Cardiac fibroblast (primary cell): Measurements from ENCODE around the gene IQCF6.

Source experiments
- DNase-seq, 2 donors: peaks; one replicate each; pipeline versions ENCODE4 v3.0.0 to v3.0.0-alpha.2; 2010; ENCODE audit warnings: low read depth in 2 of 2
- H3K4me3 ChIP-seq, 2 donors: replicated peaks in 1 of 2; 1 replicate in 1 of 2; 2 replicates in 1 of 2; pipeline ENCODE4 v1.5.1; 2011; ENCODE audit warnings: low read depth in 2 of 2, low read length in 2 of 2, mild to moderate bottlenecking in 2 of 2, moderate library complexity in 1 of 2
- CTCF ChIP-seq: IDR thresholded peaks from one replicate; pipeline ENCODE4 v1.5.1; 2011; ENCODE audit warnings: low read depth, mild to moderate bottlenecking, low read length, inconsistent platforms

IQCF6 gene

DNA sequence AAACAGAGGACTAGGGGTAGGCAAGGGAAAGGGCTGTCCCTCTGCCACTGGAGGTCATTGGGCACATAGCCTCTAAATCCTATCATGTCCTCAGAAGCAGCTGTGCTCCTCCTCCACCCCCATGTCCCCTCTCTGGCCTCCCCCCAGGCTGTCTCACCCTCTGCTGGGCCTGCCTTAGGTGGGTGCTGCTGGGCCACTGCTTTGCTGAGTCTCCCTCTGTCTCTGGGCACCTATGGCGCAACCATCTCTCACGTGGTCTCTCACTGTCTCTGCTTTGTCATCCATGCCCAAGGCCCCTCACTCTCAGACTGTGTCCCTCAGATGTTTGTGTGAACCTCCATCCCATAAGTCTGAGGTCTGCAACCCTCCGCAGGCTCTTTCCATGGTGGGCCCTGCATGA lies 35.0 kb upstream of the IQCF6 start:
- no peak for TF ChIP-seq CTCF
- H3K4me3 ChIP-seq, result no peak overlapping the region
- DNase-seq, result no peak

DNA sequence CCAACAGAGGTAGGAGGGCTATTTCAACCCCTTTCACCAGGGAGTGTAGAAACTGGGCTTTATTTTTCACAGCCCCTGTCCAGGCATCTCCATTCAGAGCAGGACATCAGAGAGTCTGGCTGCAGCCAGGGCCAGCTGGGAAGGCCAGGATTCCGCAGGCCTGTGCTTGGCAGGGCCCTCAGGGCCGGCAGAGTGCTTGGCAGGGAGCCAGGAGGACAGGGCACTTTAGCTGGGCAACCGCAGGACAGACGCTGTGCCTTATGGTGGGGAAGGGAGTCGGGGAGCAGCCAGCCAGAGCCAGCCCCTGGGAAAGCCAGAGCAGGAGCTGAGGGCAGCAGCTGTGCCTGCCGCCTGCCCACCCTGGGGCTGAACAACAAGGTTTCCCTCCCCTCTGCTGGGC lies 34.5 kb upstream of the IQCF6 start:
- DNase-seq, result peak in 1 of 2 donors; percentile 4
- no peak overlapping the region for H3K4me3 ChIP-seq
- TF ChIP-seq CTCF, result no peak

GRCh38 chr3:51808934-51809333 lies 29.9 kb upstream of the IQCF6 start:
- no peak for TF ChIP-seq CTCF
- H3K4me3 ChIP-seq, result no peak overlapping the region
- DNase-seq, result no peak

DNA sequence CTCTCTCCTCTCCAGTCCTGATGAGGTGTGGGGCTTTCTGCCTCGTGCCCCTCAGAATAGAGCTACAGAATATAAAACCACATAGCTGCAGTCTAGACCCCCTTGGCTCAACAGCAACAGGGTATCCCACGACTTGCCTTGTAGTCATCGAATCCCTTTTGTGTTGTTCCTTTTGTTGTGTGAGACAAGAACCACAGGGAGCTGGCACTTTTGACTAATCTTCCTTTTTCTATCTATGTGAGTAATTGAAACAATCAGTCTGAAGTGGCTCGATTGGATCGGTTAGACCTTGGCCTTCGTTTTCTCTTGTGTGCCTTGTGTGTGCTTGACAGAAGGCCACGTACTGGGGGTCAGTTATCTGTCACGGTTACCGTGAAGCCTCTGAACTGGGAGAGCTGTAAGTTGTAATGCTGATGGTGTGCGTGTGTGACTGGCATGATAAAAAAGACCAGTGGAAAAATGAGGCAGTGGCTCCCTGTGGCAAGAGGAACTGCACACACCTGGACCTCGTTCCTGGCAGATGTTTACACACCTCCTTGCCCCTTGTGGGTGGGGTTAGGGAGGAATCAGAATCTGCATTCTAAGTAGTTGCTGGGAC lies 23.2 kb upstream of the IQCF6 start:
- no peak for TF ChIP-seq CTCF
- DNase-seq, result no peak
- no peak overlapping the region for H3K4me3 ChIP-seq

- H3K4me3 ChIP-seq, result no peak overlapping the region
- no peak for TF ChIP-seq CTCF
- DNase-seq, result no peak
These were observed 21.7 kb upstream of the IQCF6 start for GRCh38 chr3:51800750-51801125.

DNA sequence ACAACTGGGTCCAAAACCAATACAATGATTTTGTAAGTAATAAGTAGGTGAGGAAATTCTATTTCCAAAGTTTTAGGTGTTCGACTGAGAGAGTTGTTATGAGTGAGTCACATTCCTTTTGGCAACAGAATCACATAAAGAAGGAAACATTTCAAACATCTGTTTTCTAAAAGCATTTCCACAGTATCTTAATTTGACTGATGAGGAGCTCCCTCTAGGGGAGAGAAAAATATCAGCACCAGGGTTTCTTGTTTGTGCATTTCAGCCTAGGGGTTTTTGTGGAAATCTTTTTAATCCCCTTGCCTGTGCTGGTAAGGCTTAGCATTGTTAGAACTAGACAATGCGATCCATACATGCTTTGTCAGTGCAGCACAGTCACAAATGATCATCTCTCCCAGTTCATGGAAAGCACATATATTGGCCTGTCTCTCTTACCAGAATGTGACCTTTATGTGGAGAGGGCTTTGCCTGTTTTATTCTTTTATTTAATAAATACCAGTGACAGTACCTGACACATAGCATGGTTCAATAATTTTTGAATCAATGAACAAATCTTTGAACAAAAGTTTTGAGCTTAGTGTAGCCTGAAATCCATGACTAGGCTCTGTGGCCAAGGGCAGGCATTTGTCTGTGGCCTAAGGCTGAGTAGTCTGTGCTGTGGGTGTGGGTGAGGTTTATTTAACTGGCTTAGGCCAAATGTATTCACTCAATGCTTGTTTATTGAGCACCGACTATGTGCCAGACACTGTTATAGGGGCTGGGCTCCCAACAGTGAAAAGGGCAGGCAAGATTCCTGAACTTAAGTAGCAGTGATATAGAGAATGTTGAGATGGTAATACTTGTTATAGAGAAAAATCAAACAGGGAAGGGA lies 21.1 kb upstream of the IQCF6 start:
- TF ChIP-seq CTCF, result peak; percentile 74
- H3K4me3 ChIP-seq, result no peak overlapping the region
- DNase-seq, result peak; percentile 85 to 87
